Activated CD4-positive, alpha-beta T cell treated with anti-CD3 and anti-CD28 coated beads, Interleukin-2, amount 10 ng/mL, durations not matched to agents 7 days and 5 days (primary cell): Measurements from ENCODE around the gene EEF2. TPM values are rescaled to one million over a fixed set of nuclear protein-coding genes. Genes with fewer than 3 reads are reported as not detected.
A peak's percentile ranks its signal among the peaks of the same experiment; 100 is the strongest.
"Not testable (repeated sequence)": the region's sequence is repeated elsewhere in the genome, so short reads cannot be mapped to it uniquely, and the experiment has no call there.

Experiments
- CTCF ChIA-PET: fragments of 350-600 bp; sonication (Branson Sonifier 250); formaldehyde crosslinking; loops from one replicate; lab custom pipeline; 2021; ENCODE audit warnings: antibody characterized with exemption; lab: Charles Lee
- POLR2A ChIA-PET: fragments of 350-600 bp; sonication (Branson Sonifier 250); formaldehyde crosslinking; loops from one replicate; lab custom pipeline; 2021; ENCODE audit warnings: antibody characterized with exemption; lab: Charles Lee
- DNase-seq: peaks from one replicate; pipeline ENCODE4 v3.0.0-alpha.2; 2020
- H3K27ac Mint-ChIP-seq: one replicate; pipeline ENCODE4 v1.8.0; 2021; ENCODE audit warnings: mild to moderate bottlenecking, moderate library complexity, mixed read lengths
- H3K27me3 Mint-ChIP-seq: one replicate; pipeline ENCODE4 v1.8.0; 2021; ENCODE audit warnings: mixed read lengths
- H3K36me3 Mint-ChIP-seq: one replicate; pipeline ENCODE4 v1.8.0; 2021; ENCODE audit warnings: low read depth, mixed read lengths
- H3K4me1 Mint-ChIP-seq: one replicate; pipeline ENCODE4 v1.8.0; 2021; ENCODE audit warnings: mixed read lengths
- H3K4me3 Mint-ChIP-seq: one replicate; pipeline ENCODE4 v1.8.0; 2021; ENCODE audit warnings: mild to moderate bottlenecking, moderate library complexity, mixed read lengths
- H3K9me3 Mint-ChIP-seq: one replicate; pipeline ENCODE4 v1.8.0; 2021; ENCODE audit warnings: mixed read lengths
- total RNA-seq, 2 experiments: library from RNA; stranded (reverse); gene quantifications; one replicate each; pipeline ENCODE4 v1.2.3, GENCODE V29; 2021

Gene EEF2
- total RNA-seq, 2 experiments from 2014 or later: 1,428 to 1,492 TPM

GRCh38 chr19:3954107-3954506 lies 31.2 kb downstream of the EEF2 start:
- no peak for DNase-seq
- Mint-ChIP-seq H3K27ac (no peak overlapping the region), H3K36me3 (no peaks in the 10 kb centered on the region), H3K9me3 (no peaks in the 10 kb centered on the region), H3K27me3 (peaks cover 4% of the 10 kb centered on the region), H3K4me3 (no peak overlapping the region), H3K4me1 (peaks cover 3% of the 10 kb centered on the region)
- ChIA-PET POLR2A (no interaction called here), CTCF (no interaction called here)

- H3K9me3 Mint-ChIP-seq, H3K36me3 Mint-ChIP-seq, H3K27me3 Mint-ChIP-seq, H3K4me1 Mint-ChIP-seq, H3K4me3 Mint-ChIP-seq, DNase-seq, POLR2A ChIA-PET: not testable (repeated sequence)
- CTCF ChIA-PET: interaction anchor here (0.6 kb wide), 1 partner anchor 54 kb away, joined by 3 read pairs; no protein-coding TSS in a partner anchor
- H3K27ac Mint-ChIP-seq: peak overlapping the region; percentile 79
Observed at GRCh38 chr19:3952755-3953276, 32.4 kb downstream of the EEF2 start.

DNA sequence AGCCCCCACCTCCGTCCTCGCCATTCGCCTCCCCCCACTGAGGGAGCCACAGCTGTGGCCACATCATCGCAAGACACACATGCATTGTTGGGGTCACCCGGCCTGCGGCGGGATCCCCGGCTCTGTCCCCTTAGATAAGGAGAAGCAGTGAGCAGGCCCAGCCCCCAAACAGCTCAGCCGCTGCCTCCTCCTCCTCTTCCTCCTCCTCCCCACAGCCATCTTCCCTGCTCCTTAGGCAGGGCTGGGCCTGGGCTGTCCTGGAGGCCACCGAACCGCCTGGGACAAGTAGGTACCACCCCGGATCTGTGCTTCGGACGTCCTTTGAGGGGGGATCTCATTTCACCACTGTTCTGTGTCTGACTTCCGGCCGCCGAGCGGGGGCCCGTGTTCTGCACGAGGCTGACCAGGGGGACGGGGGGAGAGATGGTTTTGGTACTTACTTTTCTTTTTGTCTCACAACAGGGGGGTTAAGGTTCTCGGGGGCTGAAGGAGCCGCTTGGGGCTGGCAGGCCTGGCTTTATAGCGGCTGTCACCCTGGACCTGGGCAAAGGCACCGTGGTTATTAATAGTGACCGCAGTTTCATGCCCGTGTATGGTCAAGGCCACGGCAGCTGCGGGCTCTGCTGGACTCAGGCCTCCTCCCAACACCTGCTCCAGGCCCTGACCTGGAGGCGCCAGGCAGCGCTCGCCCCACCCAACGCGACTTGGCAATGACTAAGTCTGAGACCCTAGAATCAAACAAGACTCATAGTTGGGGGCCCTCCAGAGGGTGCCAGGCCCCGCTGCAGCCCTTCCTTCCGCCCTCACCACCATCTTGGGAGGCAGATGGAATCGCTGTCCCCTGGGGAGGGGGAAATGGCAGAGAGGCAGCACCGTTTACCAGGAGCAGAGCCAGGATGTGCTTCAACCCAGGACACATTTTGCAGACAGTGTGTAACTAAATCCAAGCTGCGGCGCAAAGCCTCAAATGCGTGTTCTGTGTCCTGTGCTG lies 34.1 kb downstream of the EEF2 start:
- H3K27ac Mint-ChIP-seq: no peak overlapping the region
- ChIA-PET POLR2A (no interaction called here), CTCF (no interaction called here)
- no peaks in the 10 kb centered on the region for H3K9me3 Mint-ChIP-seq
- no peak for DNase-seq
- peaks cover 3% of the 10 kb centered on the region for H3K4me1 Mint-ChIP-seq
- H3K36me3 Mint-ChIP-seq: no peaks in the 10 kb centered on the region
- H3K4me3 Mint-ChIP-seq: no peak overlapping the region
- peaks cover 4% of the 10 kb centered on the region for H3K27me3 Mint-ChIP-seq

DNA sequence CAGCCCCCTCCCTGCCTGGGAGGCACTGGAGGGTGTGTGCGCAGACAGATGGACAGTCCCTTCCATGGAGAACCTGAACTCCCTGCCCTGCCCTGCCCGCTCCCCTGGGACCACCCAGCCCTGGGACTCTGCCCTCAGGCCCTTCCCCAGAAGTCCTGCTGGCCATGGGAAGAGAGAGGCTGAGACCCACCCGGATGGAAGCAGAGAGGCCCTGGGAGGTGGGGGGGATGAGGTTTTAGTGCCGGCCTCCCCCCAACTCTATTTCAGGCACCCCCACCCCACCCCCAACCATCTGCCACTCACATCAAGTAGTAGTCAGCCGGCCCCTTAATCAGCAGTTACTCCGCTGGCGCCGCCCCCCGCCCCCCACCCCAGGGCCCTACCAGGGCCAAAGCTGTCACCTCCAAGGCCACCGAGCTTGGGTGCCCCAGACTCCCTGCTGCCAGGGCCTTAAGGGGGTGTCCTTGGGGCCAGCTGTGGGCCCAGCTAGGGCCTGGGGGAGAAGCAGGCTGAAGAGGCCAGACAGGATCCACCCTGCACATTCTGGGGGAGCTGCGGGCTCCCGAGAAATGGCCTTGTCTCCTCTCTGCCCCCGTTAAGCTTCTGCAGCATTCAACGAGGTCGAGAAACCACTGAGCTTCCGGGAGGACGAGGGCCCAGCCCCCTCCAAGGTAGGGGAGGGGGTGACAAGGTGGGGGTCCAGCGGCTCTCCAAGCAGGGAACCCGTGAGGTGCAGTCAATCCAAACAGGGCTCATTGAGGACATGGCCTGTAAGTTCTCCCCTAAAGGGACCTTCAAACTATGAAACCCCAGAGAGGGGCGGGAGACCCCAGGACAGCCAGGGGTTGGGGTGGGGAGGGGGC lies 35.0 kb downstream of the EEF2 start:
- Mint-ChIP-seq H3K36me3 (no peaks in the 10 kb centered on the region), H3K27me3 (peaks cover 4% of the 10 kb centered on the region), H3K9me3 (no peaks in the 10 kb centered on the region), H3K4me3 (no peak overlapping the region), H3K4me1 (peaks cover 3% of the 10 kb centered on the region), H3K27ac (no peak overlapping the region)
- DNase-seq: no peak
- ChIA-PET CTCF (interaction anchor here (0.7 kb wide), 1 partner anchor 46 kb away, joined by 3 read pairs; no protein-coding TSS in a partner anchor), POLR2A (no interaction called here)

- Mint-ChIP-seq H3K4me1 (peaks cover 3% of the 10 kb centered on the region), H3K36me3 (no peaks in the 10 kb centered on the region), H3K27ac (no peak overlapping the region), H3K9me3 (no peaks in the 10 kb centered on the region), H3K27me3 (peaks cover 4% of the 10 kb centered on the region), H3K4me3 (no peak overlapping the region)
- no peak for DNase-seq
- POLR2A ChIA-PET: no interaction called here
- CTCF ChIA-PET: no interaction called here
Observed at GRCh38 chr19:3949294-3949693, 36.0 kb downstream of the EEF2 start.

GRCh38 chr19:3947316-3947933 lies 37.8 kb downstream of the EEF2 start:
- H3K4me3 Mint-ChIP-seq, H3K4me1 Mint-ChIP-seq, CTCF ChIA-PET, DNase-seq, H3K27me3 Mint-ChIP-seq, H3K9me3 Mint-ChIP-seq, POLR2A ChIA-PET, H3K36me3 Mint-ChIP-seq, H3K27ac Mint-ChIP-seq: not testable (repeated sequence)

DNA sequence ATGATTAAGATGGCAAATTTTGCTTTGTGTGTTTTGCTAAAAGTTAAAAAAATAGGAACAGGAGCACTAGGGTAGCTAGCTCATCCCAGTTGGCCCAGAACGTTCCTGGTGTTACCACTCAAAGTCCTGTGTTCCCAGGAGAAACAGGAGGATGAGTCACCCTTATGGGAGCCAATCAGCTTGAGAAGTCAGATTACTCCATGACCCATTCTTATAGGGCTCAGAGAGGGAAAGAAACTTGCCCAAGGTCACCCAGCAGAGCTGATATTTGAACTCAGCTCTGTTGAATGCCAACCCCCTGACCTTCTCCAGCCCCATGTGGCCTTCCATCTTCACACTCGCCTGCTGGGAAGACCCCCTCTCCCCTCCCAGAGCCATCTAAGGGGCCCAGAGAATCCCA lies 39.4 kb downstream of the EEF2 start:
- H3K27me3 Mint-ChIP-seq: peaks cover under 1% of the 10 kb centered on the region
- CTCF ChIA-PET: no interaction called here
- peaks cover 5% of the 10 kb centered on the region for H3K4me1 Mint-ChIP-seq

DNA sequence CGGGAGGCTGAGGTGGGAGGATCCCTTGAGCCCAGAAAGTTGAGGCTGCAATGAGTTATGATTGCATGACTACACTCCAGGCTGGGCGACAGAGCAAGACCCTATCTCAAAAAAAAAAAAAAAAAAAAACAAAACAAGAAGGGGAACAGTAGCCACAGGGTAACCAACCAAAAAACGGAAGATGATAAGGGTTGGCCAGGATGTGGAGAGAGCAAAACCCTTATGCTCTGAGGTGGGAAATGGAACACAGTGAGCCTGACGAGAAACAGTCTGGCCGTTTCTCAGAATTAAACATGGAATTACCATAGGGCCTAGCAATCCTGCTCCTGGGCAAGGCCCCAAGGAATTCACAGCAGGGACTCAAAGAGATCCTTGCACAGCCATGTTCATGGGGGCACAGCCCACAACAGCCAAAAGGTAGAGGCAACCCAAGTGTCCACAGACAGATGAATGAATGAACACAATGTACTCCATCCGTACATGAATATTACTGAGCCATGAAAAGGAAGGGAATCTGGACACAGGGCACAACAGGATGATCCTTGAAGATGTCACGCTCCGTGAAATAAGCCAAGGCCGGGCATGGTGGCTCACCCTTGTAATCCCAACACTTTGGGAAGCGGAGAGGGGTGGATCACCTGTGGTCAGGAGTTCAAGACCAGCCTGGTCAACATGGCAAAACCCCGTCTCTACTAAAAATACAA lies 41.1 kb downstream of the EEF2 start:
- POLR2A ChIA-PET: no interaction called here
- H3K27me3 Mint-ChIP-seq: no peaks in the 10 kb centered on the region
- no peaks in the 10 kb centered on the region for H3K9me3 Mint-ChIP-seq
- H3K27ac Mint-ChIP-seq: peak overlapping the region; percentile 73
- DNase-seq: no peak
- H3K36me3 Mint-ChIP-seq: no peaks in the 10 kb centered on the region
- CTCF ChIA-PET: no interaction called here
- H3K4me3 Mint-ChIP-seq: no peak overlapping the region
- H3K4me1 Mint-ChIP-seq: peaks cover 5% of the 10 kb centered on the region

More for the DNA sequence above, 39.4 kb downstream of the EEF2 start:
- Mint-ChIP-seq H3K9me3 (no peaks in the 10 kb centered on the region), H3K27ac (no peak overlapping the region), H3K4me3 (no peak overlapping the region), H3K36me3 (no peaks in the 10 kb centered on the region)
- no peak for DNase-seq
- POLR2A ChIA-PET: no interaction called here

GRCh38 chr19:3942790-3943409 lies 42.4 kb downstream of the EEF2 start:
- Mint-ChIP-seq H3K27me3 (no peaks in the 10 kb centered on the region), H3K9me3 (no peaks in the 10 kb centered on the region), H3K27ac (no peak overlapping the region), H3K4me1 (peaks cover 5% of the 10 kb centered on the region), H3K4me3 (no peak overlapping the region), H3K36me3 (no peaks in the 10 kb centered on the region)
- CTCF ChIA-PET: no interaction called here
- DNase-seq: no peak
- POLR2A ChIA-PET: no interaction called here

GRCh38 chr19:3938300-3938950 lies 46.8 kb downstream of the EEF2 start:
- CTCF ChIA-PET: interaction anchor here (0.7 kb wide), 1 partner anchor 177 kb away, joined by 5 read pairs; the partner anchor contains the start of gene APBA3
- peaks cover 10% of the 10 kb centered on the region for H3K27me3 Mint-ChIP-seq
- H3K9me3 Mint-ChIP-seq, H3K4me3 Mint-ChIP-seq, DNase-seq, H3K27ac Mint-ChIP-seq, H3K36me3 Mint-ChIP-seq, POLR2A ChIA-PET, H3K4me1 Mint-ChIP-seq: not testable (repeated sequence)
